Measurements from ENCODE around the gene PUM2. TPM values are rescaled to one million over a fixed set of nuclear protein-coding genes. Genes with fewer than 3 reads are reported as not detected.

Gene PUM2
- total RNA-seq, 1 donor from 2014 or later, result 123 TPM

DNA sequence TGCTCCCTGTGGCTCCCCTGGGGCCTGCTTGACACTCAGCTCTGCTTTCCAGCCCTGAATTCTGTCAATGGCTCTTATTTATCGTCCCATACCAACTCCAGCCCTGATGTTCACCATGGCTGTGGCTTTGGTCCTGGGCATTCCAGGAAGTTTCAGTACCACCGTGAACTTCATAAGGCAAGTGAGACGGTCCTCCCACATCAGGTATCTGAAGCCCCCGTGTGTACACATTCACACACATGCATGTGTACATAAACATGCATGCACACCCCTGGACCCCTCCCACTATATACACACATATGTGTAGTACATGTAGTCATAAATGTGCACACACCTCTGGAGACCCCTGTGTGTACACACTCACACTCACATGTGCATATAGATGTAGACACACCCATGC lies 43.3 kb upstream of the PUM2 start:
- no peak for TF ChIP-seq CTCF (IDR thresholded peaks at IDR 0.05; ENCODE audit: unreplicated experiment)
- H3K27me3 Mint-ChIP-seq, result no peaks in the 10 kb centered on the region
- H3K4me3 Mint-ChIP-seq (ENCODE audit: low read depth), result no peak overlapping the region
- no peaks in the 10 kb centered on the region for H3K9me3 Mint-ChIP-seq (ENCODE audit: low read depth)
- no peak for DNase-seq (ENCODE audit: low spot score, unreplicated experiment)
- H3K4me1 Mint-ChIP-seq (ENCODE audit: low read depth), result no peaks in the 10 kb centered on the region
- no peaks in the 10 kb centered on the region for H3K36me3 Mint-ChIP-seq (ENCODE audit: insufficient read depth)
- no peak overlapping the region for H3K27ac Mint-ChIP-seq

DNA sequence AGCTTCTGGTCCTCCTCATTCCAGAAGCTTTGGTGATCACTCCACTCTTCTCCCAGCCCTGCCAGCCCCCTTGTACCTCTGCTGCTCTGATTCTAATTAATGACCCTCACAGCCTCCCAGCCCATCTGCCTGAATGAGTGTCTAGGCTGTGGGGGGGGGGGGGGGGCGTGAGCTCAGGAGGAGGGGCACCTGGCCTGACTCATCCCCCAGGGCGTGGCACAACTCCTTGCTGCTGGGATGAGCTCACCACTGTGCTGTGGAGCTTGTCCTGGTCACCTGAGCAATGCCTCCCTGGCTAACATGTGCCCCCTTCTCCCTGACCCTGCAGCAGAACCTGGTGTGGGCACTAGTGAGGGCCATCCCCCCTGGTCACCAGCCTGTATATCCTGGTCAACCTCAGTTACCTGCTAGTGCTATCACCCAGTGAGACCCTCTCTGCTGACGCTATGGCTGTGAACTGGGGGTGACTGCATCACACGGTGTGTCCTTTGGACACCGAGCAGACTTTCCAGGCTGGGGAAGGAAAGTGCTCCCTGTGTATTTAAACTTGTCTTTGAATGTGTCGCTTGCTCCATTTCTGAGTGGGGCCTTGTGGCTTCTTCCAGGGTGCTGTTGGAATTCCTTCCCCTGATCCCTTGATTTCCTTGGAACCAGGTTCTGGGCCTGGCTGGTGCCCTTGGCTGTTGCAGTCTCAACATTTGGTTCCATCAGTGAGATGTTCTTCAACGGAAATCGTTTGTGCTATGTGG lies 41.5 kb upstream of the PUM2 start:
- no peaks in the 10 kb centered on the region for H3K36me3 Mint-ChIP-seq (ENCODE audit: insufficient read depth)
- H3K27ac Mint-ChIP-seq, result no peak overlapping the region
- no peaks in the 10 kb centered on the region for H3K9me3 Mint-ChIP-seq (ENCODE audit: low read depth)
- no peaks in the 10 kb centered on the region for H3K27me3 Mint-ChIP-seq
- no peak for TF ChIP-seq CTCF (IDR thresholded peaks at IDR 0.05; ENCODE audit: unreplicated experiment)
- H3K4me1 Mint-ChIP-seq (ENCODE audit: low read depth), result no peaks in the 10 kb centered on the region
- no peak overlapping the region for H3K4me3 Mint-ChIP-seq (ENCODE audit: low read depth)
- no peak for DNase-seq (ENCODE audit: low spot score, unreplicated experiment)

- H3K4me3 Mint-ChIP-seq (ENCODE audit: low read depth), result no peak overlapping the region
- no peak overlapping the region for H3K27ac Mint-ChIP-seq
- no peaks in the 10 kb centered on the region for H3K4me1 Mint-ChIP-seq (ENCODE audit: low read depth)
- H3K36me3 Mint-ChIP-seq (ENCODE audit: insufficient read depth), result no peaks in the 10 kb centered on the region
- DNase-seq (ENCODE audit: low spot score, unreplicated experiment), result no peak
- H3K9me3 Mint-ChIP-seq (ENCODE audit: low read depth), result no peaks in the 10 kb centered on the region
- no peaks in the 10 kb centered on the region for H3K27me3 Mint-ChIP-seq
- TF ChIP-seq CTCF (IDR thresholded peaks at IDR 0.05; ENCODE audit: unreplicated experiment), result no peak
Observed at GRCh38 chr2:20390524-20391123, 40.0 kb upstream of the PUM2 start.

- no peaks in the 10 kb centered on the region for H3K36me3 Mint-ChIP-seq (ENCODE audit: insufficient read depth)
- no peak overlapping the region for H3K27ac Mint-ChIP-seq
- H3K9me3 Mint-ChIP-seq (ENCODE audit: low read depth), result no peaks in the 10 kb centered on the region
- no peak for TF ChIP-seq CTCF (IDR thresholded peaks at IDR 0.05; ENCODE audit: unreplicated experiment)
- no peak overlapping the region for H3K4me3 Mint-ChIP-seq (ENCODE audit: low read depth)
- H3K4me1 Mint-ChIP-seq (ENCODE audit: low read depth), result no peaks in the 10 kb centered on the region
- H3K27me3 Mint-ChIP-seq, result no peaks in the 10 kb centered on the region
- no peak for DNase-seq (ENCODE audit: low spot score, unreplicated experiment)
Observed at GRCh38 chr2:20384953-20385352, 34.3 kb upstream of the PUM2 start.

- Mint-ChIP-seq H3K9me3 (ENCODE audit: low read depth) (no peaks in the 10 kb centered on the region), H3K27ac (no peak overlapping the region), H3K27me3 (no peaks in the 10 kb centered on the region), H3K4me3 (ENCODE audit: low read depth) (no peak overlapping the region), H3K36me3 (ENCODE audit: insufficient read depth) (no peaks in the 10 kb centered on the region), H3K4me1 (ENCODE audit: low read depth) (peaks cover 10% of the 10 kb centered on the region)
- TF ChIP-seq CTCF (IDR thresholded peaks at IDR 0.05; ENCODE audit: unreplicated experiment), result no peak
- DNase-seq (ENCODE audit: low spot score, unreplicated experiment), result no peak
Observed at GRCh38 chr2:20382965-20383810, 32.5 kb upstream of the PUM2 start.

Measured in progenitor cell of endocrine pancreas (in vitro differentiated cells).